ENCODE data around the gene UTRN.

DNA sequence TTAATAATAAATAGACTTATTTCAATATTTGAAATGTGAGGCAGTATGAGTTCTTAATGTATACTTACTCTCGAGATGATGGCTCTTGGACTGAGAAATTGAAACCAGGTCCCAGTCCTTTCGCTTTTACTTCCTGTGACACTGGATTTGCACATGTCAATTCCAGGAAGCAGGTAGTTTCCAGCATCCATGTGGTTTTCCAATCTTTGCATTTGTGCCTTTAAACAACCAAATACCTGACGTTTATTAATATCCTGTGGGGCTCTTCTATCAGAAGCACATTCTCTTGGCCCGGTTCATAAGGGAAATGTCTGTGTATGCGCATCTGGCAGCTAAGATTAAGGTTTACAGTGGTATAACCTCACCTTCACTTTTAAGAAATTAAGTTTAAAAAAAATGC is 13.1 kb downstream of the UTRN start:
- TF ChIP-seq, protein P1, sequence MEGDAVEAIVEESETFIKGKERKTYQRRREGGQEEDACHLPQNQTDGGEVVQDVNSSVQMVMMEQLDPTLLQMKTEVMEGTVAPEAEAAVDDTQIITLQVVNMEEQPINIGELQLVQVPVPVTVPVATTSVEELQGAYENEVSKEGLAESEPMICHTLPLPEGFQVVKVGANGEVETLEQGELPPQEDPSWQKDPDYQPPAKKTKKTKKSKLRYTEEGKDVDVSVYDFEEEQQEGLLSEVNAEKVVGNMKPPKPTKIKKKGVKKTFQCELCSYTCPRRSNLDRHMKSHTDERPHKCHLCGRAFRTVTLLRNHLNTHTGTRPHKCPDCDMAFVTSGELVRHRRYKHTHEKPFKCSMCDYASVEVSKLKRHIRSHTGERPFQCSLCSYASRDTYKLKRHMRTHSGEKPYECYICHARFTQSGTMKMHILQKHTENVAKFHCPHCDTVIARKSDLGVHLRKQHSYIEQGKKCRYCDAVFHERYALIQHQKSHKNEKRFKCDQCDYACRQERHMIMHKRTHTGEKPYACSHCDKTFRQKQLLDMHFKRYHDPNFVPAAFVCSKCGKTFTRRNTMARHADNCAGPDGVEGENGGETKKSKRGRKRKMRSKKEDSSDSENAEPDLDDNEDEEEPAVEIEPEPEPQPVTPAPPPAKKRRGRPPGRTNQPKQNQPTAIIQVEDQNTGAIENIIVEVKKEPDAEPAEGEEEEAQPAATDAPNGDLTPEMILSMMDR (IDR thresholded peaks at IDR 0.05): no peak
- TF ChIP-seq POLR2A (IDR thresholded peaks at IDR 0.05): no peak

All from thyroid gland (tissue), 4 donors.